Fibroblast of mammary gland (primary cell): Measurements from ENCODE around the gene DNM3.

Experiments
- DNase-seq: peaks from one replicate; pipeline ENCODE4 v3.0.0-alpha.2; 2010; ENCODE audit warnings: low read depth
- H3K4me3 ChIP-seq: 2 replicates; pipeline ENCODE4 v1.5.1; 2011; ENCODE audit warnings: low read depth, mild to moderate bottlenecking, low read length, moderate library complexity; ENCODE audit not compliant: control insufficient read depth
- CTCF ChIP-seq: conservative IDR thresholded peaks from 2 replicates; pipeline ENCODE4 v1.5.1; 2011; ENCODE audit warnings: low read depth, low read length, inconsistent platforms; ENCODE audit not compliant: control insufficient read depth, insufficient read depth

DNM3 gene

DNA sequence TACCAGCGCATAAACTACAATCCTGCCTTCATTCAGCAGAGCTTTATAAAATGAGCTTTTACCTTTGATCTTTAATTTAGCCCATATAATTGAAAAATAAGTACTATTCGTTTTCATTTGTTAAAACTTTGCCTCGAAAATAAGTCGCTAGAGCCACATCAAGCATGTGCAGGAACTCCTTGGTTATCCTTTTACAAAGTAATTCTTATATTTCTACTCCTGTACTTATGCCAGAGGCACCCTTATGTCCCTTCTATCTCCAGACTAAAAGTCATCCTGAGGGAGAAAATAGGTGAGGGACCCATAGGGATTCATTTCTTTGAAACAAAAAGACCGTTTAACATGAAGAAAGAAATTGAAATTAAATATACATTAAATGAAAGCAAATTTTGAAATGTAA is 301.0 kb downstream of the DNM3 start:
- DNase-seq = no peak
- no peak for TF ChIP-seq CTCF
- H3K4me3 ChIP-seq = peak overlapping the region; percentile 84

DNA sequence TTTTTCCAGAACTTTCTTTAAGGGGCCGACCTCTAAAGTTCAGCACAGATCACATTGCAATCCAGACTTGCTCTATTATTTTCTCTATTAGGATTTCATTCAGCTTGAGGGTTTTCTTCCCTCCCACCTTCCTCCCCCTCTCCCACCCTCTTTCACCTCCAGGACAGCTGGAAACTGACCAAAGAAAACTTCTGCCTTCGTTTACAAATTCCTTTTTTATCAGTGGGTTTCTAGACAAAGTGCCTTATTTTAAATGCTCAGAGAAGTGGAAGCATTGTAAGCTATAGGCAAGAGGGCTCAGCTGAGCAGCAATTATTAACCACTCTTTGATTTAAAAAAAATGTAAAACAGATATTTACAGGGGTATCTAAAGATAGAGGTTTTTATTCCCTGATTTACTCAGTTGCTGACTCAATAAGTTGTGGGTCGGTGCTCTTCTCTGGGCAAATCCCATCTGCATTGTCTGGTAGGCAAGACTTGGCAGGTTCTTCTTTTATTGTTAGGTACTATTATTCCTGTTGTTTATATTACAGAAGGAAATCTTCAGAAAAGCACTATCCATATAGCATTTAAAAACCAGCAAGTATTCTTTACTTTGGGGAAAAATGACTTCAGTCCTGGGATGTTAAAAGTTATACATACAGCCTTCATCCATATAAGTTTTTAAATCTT is 302.2 kb downstream of the DNM3 start:
- H3K4me3 ChIP-seq = peak overlapping the region; percentile 84
- peak; percentile 75 for DNase-seq
- no peak for TF ChIP-seq CTCF

GRCh38 chr1:172144445-172145061 is 303.3 kb downstream of the DNM3 start:
- TF ChIP-seq CTCF = no peak
- DNase-seq = peak; percentile 99
- peak overlapping the region; percentile 84 for H3K4me3 ChIP-seq

GRCh38 chr1:172145231-172145651 is 303.9 kb downstream of the DNM3 start:
- peak overlapping the region; percentile 84 for H3K4me3 ChIP-seq
- TF ChIP-seq CTCF = no peak
- peak; percentile 86 for DNase-seq

- DNase-seq = no peak
- TF ChIP-seq CTCF = no peak
- H3K4me3 ChIP-seq = no peak overlapping the region
These were observed 304.4 kb downstream of the DNM3 start for GRCh38 chr1:172145656-172146055.

GRCh38 chr1:172146141-172146850 is 305.0 kb downstream of the DNM3 start:
- DNase-seq = peak; percentile 74
- H3K4me3 ChIP-seq = no peak overlapping the region
- no peak for TF ChIP-seq CTCF
